Muscle layer of duodenum (tissue), 2 donors: ENCODE data around the gene LINC00632.
A peak's percentile ranks its signal among the peaks of the same experiment; 100 is the strongest.

Experiments
- H3K27ac ChIP-seq: one replicate; pipeline ENCODE4 v1.7.0; 2013; ENCODE audit warnings: mild to moderate bottlenecking, low read length
- H3K27me3 ChIP-seq: one replicate; pipeline ENCODE4 v1.7.0; 2013; ENCODE audit warnings: low read depth, mild to moderate bottlenecking, control low read depth, low read length
- H3K36me3 ChIP-seq, 2 donors: one replicate each; pipeline ENCODE4 v1.7.0; 2013; ENCODE audit warnings: low read length in 2 of 2, control low read depth in 1 of 2, mild to moderate bottlenecking in 1 of 2; ENCODE audit not compliant: insufficient read depth in 2 of 2, control insufficient read depth in 1 of 2
- H3K4me1 ChIP-seq, 2 donors: one replicate each; pipeline ENCODE4 v1.7.0; 2013; ENCODE audit warnings: low read length in 2 of 2, mild to moderate bottlenecking in 2 of 2, control low read depth in 1 of 2, moderate library complexity in 1 of 2; ENCODE audit not compliant: insufficient read depth in 2 of 2, control insufficient read depth in 1 of 2
- H3K4me3 ChIP-seq, 2 donors: one replicate each; pipeline ENCODE4 v1.7.0; 2013; ENCODE audit warnings: low read length in 2 of 2, low read depth in 1 of 2, mild to moderate bottlenecking in 1 of 2
- H3K9me3 ChIP-seq, 2 donors: one replicate each; pipeline ENCODE4 v1.7.0; 2013; ENCODE audit warnings: low read length in 2 of 2, control low read depth in 1 of 2, mild to moderate bottlenecking in 1 of 2; ENCODE audit not compliant: control insufficient read depth in 1 of 2
- donor health status: healthy.

The LINC00632 gene

GRCh38 chrX:140713174-140713539 is 3.6 kb downstream of the LINC00632 start:
- peak overlapping the region; percentile 33 to 51 for H3K4me3 ChIP-seq
- no peaks in the 10 kb centered on the region for H3K4me1 ChIP-seq
- H3K36me3 ChIP-seq: no peaks in the 10 kb centered on the region
- H3K27me3 ChIP-seq: no peaks in the 10 kb centered on the region
- H3K27ac ChIP-seq: no peak overlapping the region
- H3K9me3 ChIP-seq: no peaks in the 10 kb centered on the region

- H3K27ac ChIP-seq: no peak overlapping the region
- H3K4me1 ChIP-seq: no peaks in the 10 kb centered on the region
- no peaks in the 10 kb centered on the region for H3K27me3 ChIP-seq
- H3K9me3 ChIP-seq: no peaks in the 10 kb centered on the region
- no peak overlapping the region for H3K4me3 ChIP-seq
- H3K36me3 ChIP-seq: no peaks in the 10 kb centered on the region
Measured at GRCh38 chrX:140715787-140716186, 6.2 kb downstream of the LINC00632 start.

- Histone ChIP-seq H3K27ac (no peak overlapping the region), H3K4me3 (no peak overlapping the region), H3K36me3 (no peaks in the 10 kb centered on the region), H3K4me1 (no peaks in the 10 kb centered on the region), H3K27me3 (no peaks in the 10 kb centered on the region), H3K9me3 (no peaks in the 10 kb centered on the region)
Measured at GRCh38 chrX:140723121-140723715, 13.7 kb downstream of the LINC00632 start.

GRCh38 chrX:140724309-140724708 is 14.8 kb downstream of the LINC00632 start:
- Histone ChIP-seq H3K4me3 (no peak overlapping the region), H3K27ac (no peak overlapping the region), H3K27me3 (no peaks in the 10 kb centered on the region), H3K9me3 (no peaks in the 10 kb centered on the region), H3K4me1 (no peaks in the 10 kb centered on the region), H3K36me3 (no peaks in the 10 kb centered on the region)

DNA sequence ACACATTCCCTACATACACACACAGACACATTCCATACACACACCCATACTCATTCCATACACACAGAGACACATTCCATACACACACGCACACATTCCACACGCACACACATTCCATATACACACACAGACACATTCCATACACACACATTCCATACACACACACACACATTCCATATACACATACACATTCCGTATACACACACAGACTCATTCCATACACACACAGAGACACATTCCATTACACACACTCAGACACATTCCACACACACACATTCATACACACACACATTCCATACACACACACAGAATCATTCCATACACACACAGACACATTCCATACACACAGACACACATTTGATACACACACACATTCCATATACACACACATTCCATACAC is 15.2 kb downstream of the LINC00632 start:
- no peaks in the 10 kb centered on the region for H3K9me3 ChIP-seq

DNA sequence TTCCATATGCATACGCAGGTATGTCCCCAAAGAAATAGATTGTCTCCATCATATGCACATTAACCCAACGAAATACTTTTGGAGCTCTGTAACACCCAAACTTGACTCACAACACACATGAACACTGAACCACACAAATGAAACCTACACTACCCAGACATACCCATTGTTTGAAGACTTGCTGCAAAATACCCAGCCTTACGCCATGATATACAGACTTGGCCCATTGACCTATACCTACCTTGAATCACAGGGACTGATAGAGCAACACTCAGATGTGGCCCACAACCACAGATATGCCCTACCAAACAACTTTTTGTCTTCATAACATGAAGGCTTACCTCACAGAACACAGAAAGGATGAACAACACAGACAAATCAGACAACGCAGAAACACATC is 15.9 kb downstream of the LINC00632 start:
- Histone ChIP-seq H3K27me3 (no peaks in the 10 kb centered on the region), H3K9me3 (no peaks in the 10 kb centered on the region), H3K36me3 (no peaks in the 10 kb centered on the region), H3K27ac (no peak overlapping the region), H3K4me3 (no peak overlapping the region), H3K4me1 (no peaks in the 10 kb centered on the region)

More for the DNA sequence above, 15.2 kb downstream of the LINC00632 start:
- Histone ChIP-seq H3K4me3 (no peak overlapping the region), H3K27ac (no peak overlapping the region), H3K36me3 (no peaks in the 10 kb centered on the region), H3K27me3 (no peaks in the 10 kb centered on the region), H3K4me1 (no peaks in the 10 kb centered on the region)

DNA sequence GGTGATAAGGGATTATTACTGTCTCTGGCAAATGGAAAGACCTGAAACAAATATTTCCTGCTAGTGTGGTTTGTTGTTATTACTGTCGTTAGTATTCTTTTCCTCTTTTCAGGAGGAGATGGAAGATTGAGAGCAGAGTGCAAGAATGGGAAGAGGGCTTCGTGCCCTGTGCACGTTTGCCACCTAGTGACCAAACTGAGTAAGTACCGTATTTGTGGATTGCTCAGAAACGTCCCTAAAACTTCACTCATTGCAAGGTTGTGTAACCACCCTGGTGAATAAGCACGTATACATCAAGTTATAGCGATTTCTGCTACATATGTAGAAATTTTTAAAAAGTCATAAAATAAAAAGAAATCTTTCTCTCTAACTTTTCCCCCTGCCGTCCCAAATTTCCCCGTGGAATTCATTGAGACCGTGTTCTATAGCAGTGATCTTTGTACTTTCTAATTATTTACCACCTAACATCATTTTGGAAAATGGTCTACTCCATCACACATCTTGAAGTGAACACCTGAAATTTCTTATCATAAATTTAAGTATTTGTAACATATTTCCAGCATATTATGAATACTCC is 24.3 kb downstream of the LINC00632 start:
- Histone ChIP-seq H3K27me3 (no peaks in the 10 kb centered on the region), H3K4me1 (no peaks in the 10 kb centered on the region), H3K4me3 (no peak overlapping the region), H3K9me3 (no peaks in the 10 kb centered on the region), H3K36me3 (no peaks in the 10 kb centered on the region), H3K27ac (no peak overlapping the region)

DNA sequence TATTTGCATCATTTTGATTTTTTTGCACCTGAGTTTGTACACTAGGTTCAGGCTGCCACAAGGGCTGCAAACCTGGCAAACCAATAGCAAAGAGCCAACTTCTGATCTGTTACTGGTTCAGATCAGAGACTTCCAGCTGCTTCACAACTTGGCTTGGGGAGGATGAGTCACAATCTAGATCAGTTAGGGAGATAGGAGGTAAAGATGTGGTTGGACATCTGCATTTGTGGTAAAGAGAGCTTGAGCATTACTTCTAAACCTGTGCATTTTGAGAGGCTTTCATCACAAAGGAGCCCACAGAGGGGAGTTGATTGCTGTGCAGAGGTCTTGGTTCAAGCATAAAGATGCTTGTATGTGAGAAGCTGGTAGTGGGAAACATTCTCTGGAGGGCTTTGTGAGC is 34.5 kb downstream of the LINC00632 start:
- no peaks in the 10 kb centered on the region for H3K36me3 ChIP-seq
- H3K27ac ChIP-seq: no peak overlapping the region
- H3K27me3 ChIP-seq: no peaks in the 10 kb centered on the region
- no peak overlapping the region for H3K4me3 ChIP-seq
- H3K4me1 ChIP-seq: no peaks in the 10 kb centered on the region
- H3K9me3 ChIP-seq: no peaks in the 10 kb centered on the region

GRCh38 chrX:140756941-140757340 is 47.4 kb downstream of the LINC00632 start:
- no peak overlapping the region for H3K27ac ChIP-seq
- H3K9me3 ChIP-seq: no peaks in the 10 kb centered on the region
- no peak overlapping the region for H3K4me3 ChIP-seq
- H3K36me3 ChIP-seq: no peaks in the 10 kb centered on the region
- H3K27me3 ChIP-seq: no peaks in the 10 kb centered on the region
- no peaks in the 10 kb centered on the region for H3K4me1 ChIP-seq

- no peaks in the 10 kb centered on the region for H3K36me3 ChIP-seq
- H3K4me1 ChIP-seq: no peaks in the 10 kb centered on the region
- no peak overlapping the region for H3K27ac ChIP-seq
- no peak overlapping the region for H3K4me3 ChIP-seq
- H3K9me3 ChIP-seq: no peaks in the 10 kb centered on the region
- no peaks in the 10 kb centered on the region for H3K27me3 ChIP-seq
Measured at GRCh38 chrX:140762061-140762460, 52.5 kb downstream of the LINC00632 start.

- Histone ChIP-seq H3K27me3 (no peaks in the 10 kb centered on the region), H3K4me3 (peak overlapping the region; percentile 33 to 58), H3K27ac (no peak overlapping the region)
Measured at GRCh38 chrX:140764401-140764919, 54.9 kb downstream of the LINC00632 start.

More at GRCh38 chrX:140764401-140764919, 54.9 kb downstream of the LINC00632 start:
- no peaks in the 10 kb centered on the region for H3K4me1 ChIP-seq
- no peaks in the 10 kb centered on the region for H3K9me3 ChIP-seq
- H3K36me3 ChIP-seq: no peaks in the 10 kb centered on the region
